Heart left ventricle (tissue), 13 donors: Measurements from ENCODE around the gene STRADA.

ENCODE experiments used
- POLR2A ChIP-seq, 2 donors: fragments of 450-650 bp; IDR thresholded peaks; one replicate each; pipeline ENCODE4 v1.6.1; 2017; ENCODE audit warnings: antibody characterized with exemption in 2 of 2, mild to moderate bottlenecking in 2 of 2, moderate library complexity in 2 of 2
- TF ChIP-seq, protein P1 (sequence below), 12 donors: fragments of 200-600 bp; sonication (generic) in 4 of 12; IDR thresholded peaks; one replicate each; pipeline versions ENCODE4 v1.5.0 to v1.8.0; 2018 to 2022; ENCODE audit warnings: antibody characterized with exemption in 12 of 12, mild to moderate bottlenecking in 5 of 12
- donor health status: ischemic (EF 13 %, LVEDD 7.1; RV severe dilation, severe dysfunction).
- donor health status: DM: no; HTN: yes; CAD: no.
- donor health status: DM: no; HTN: no; CAD: no.
- donor health status: ischemic (EF 25% LVEDD 6.9; RV normal size, moderate dysfunction).
- donor health status: ischemic (EF 25% LVEDD 5.7; RV mildly dilated, moderate dysfunction).
- donor health status: ischemic (EF 35%, LVEDD 5.7; RV mildly dilated, moderate dysfunction).
- donor health status: nonischemic (EF 11% LVEDD 7.7; RV severe dilation, severe dysfunction).
- donor health status: DM: yes; HTN: yes; CAD: no.
- donor health status: PGD.
- donor health status: ischemic (EF 29% LVEDD 5.4; RV normal size, mild dysfunction).
- donor health status: nonischemic (EF 23%, LVEDD 6.1; RV moderate dilation, normal function).

DNA sequence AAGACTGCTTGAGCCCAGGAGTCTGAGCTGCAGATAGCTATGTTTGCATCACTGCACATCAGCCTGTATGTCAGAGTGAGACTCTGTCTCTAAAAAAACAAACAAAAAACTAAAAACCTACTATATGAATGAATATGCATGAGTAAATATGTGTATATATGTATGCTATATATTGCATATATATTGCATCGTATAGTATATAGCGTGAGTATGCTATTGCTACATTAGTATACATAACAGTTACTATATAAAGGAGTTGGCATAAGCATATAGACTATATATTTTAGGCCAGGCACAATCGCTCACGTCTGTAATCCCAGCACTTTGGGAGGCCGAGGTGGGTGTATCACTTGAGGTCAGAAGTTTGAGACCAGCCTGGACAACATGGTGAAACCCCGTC lies 48.5 kb upstream of the STRADA start:
- TF ChIP-seq, protein P1, sequence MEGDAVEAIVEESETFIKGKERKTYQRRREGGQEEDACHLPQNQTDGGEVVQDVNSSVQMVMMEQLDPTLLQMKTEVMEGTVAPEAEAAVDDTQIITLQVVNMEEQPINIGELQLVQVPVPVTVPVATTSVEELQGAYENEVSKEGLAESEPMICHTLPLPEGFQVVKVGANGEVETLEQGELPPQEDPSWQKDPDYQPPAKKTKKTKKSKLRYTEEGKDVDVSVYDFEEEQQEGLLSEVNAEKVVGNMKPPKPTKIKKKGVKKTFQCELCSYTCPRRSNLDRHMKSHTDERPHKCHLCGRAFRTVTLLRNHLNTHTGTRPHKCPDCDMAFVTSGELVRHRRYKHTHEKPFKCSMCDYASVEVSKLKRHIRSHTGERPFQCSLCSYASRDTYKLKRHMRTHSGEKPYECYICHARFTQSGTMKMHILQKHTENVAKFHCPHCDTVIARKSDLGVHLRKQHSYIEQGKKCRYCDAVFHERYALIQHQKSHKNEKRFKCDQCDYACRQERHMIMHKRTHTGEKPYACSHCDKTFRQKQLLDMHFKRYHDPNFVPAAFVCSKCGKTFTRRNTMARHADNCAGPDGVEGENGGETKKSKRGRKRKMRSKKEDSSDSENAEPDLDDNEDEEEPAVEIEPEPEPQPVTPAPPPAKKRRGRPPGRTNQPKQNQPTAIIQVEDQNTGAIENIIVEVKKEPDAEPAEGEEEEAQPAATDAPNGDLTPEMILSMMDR (IDR thresholded peaks at IDR 0.05) = no peak
- TF ChIP-seq POLR2A (IDR thresholded peaks at IDR 0.05) = no peak
